WTC11 (cell line): ENCODE measurements around the gene ZBTB20.
A peak's percentile ranks its signal among the peaks of the same experiment; 100 is the strongest.

Source experiments
- ETV6 ChIP-seq: sonication (generic); formaldehyde crosslinking; IDR thresholded peaks from 2 replicates; pipeline ENCODE4 v1.8.1; 2022; ENCODE audit warnings: mild to moderate bottlenecking, missing genetic modification reagents
- IRF2 ChIP-seq: sonication (generic); formaldehyde crosslinking; IDR thresholded peaks from 2 replicates; pipeline ENCODE4 v1.8.0; 2022; ENCODE audit warnings: low read depth, missing genetic modification reagents, borderline replicate concordance
- NR2C2 ChIP-seq: sonication (generic); formaldehyde crosslinking; IDR thresholded peaks from 2 replicates; pipeline ENCODE4 v1.8.0; 2022; ENCODE audit warnings: mild to moderate bottlenecking, missing genetic modification reagents
- TEAD4 ChIP-seq: sonication (generic); formaldehyde crosslinking; IDR thresholded peaks from 2 replicates; pipeline ENCODE4 v1.8.0; 2022; ENCODE audit warnings: mild to moderate bottlenecking, missing genetic modification reagents
- ZBTB21 ChIP-seq: sonication (generic); formaldehyde crosslinking; IDR thresholded peaks from 2 replicates; pipeline ENCODE4 v1.8.1; 2023; ENCODE audit warnings: mild to moderate bottlenecking, missing genetic modification reagents, borderline replicate concordance
- ZNF138 ChIP-seq: sonication (generic); formaldehyde crosslinking; conservative IDR thresholded peaks from 2 replicates; pipeline ENCODE4 v1.8.1; 2022; ENCODE audit warnings: mild to moderate bottlenecking, moderate library complexity, missing genetic modification reagents
- ZNF512 ChIP-seq: sonication (generic); formaldehyde crosslinking; IDR thresholded peaks from 2 replicates; pipeline ENCODE4 v1.8.1; 2022; ENCODE audit warnings: missing genetic modification reagents, borderline replicate concordance
- TF ChIP-seq, protein P1 (sequence below): fragments of 200-600 bp; IDR thresholded peaks from 2 replicates; pipeline ENCODE4 v1.8.0; 2022; ENCODE audit warnings: antibody characterized with exemption
- TF ChIP-seq, protein P2 (sequence below): sonication (generic); formaldehyde crosslinking; IDR thresholded peaks from 2 replicates; pipeline ENCODE4 v1.8.1; 2023; ENCODE audit warnings: mild to moderate bottlenecking, missing genetic modification reagents, moderate library complexity

- no peak for TF ChIP-seq ZBTB21 (CRISPR knock-in tag)
- no peak for TF ChIP-seq IRF2 (CRISPR knock-in tag)
- TF ChIP-seq TEAD4 (CRISPR knock-in tag): no peak
- TF ChIP-seq, protein P1, sequence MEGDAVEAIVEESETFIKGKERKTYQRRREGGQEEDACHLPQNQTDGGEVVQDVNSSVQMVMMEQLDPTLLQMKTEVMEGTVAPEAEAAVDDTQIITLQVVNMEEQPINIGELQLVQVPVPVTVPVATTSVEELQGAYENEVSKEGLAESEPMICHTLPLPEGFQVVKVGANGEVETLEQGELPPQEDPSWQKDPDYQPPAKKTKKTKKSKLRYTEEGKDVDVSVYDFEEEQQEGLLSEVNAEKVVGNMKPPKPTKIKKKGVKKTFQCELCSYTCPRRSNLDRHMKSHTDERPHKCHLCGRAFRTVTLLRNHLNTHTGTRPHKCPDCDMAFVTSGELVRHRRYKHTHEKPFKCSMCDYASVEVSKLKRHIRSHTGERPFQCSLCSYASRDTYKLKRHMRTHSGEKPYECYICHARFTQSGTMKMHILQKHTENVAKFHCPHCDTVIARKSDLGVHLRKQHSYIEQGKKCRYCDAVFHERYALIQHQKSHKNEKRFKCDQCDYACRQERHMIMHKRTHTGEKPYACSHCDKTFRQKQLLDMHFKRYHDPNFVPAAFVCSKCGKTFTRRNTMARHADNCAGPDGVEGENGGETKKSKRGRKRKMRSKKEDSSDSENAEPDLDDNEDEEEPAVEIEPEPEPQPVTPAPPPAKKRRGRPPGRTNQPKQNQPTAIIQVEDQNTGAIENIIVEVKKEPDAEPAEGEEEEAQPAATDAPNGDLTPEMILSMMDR: peak; percentile 43
- no peak for TF ChIP-seq NR2C2 (CRISPR knock-in tag)
- no peak for TF ChIP-seq ETV6
- no peak for TF ChIP-seq ZNF138 (CRISPR knock-in tag)
- no peak for TF ChIP-seq ZNF512 (CRISPR knock-in tag)
- TF ChIP-seq, protein P2, sequence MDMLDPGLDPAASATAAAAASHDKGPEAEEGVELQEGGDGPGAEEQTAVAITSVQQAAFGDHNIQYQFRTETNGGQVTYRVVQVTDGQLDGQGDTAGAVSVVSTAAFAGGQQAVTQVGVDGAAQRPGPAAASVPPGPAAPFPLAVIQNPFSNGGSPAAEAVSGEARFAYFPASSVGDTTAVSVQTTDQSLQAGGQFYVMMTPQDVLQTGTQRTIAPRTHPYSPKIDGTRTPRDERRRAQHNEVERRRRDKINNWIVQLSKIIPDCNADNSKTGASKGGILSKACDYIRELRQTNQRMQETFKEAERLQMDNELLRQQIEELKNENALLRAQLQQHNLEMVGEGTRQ (CRISPR knock-in tag): no peak
Measured at GRCh38 chr3:114527036-114527644, 619.9 kb downstream of the ZBTB20 start.
